Right lobe of liver (tissue), 6 donors: ENCODE data around the gene AEBP1. TPM values are rescaled to one million over a fixed set of nuclear protein-coding genes. Genes with fewer than 3 reads are reported as not detected.
A peak's percentile ranks its signal among the peaks of the same experiment; 100 is the strongest.

Experiments
- ATAC-seq, 4 donors: fragments of 200-7000 bp; cut with Tn5 transposase; one replicate each; pipeline ENCODE4 v1.9.1; 2020; ENCODE audit warnings: mild to moderate bottlenecking in 4 of 4, moderate library complexity in 4 of 4
- DNase-seq, 3 donors: peaks; one replicate each; pipeline ENCODE4 v3.0.0-alpha.2; 2020
- H3K27ac ChIP-seq, 3 donors: fragments of 200-600 bp; one replicate each; pipeline ENCODE4 v1.8.0; 2022
- H3K27me3 ChIP-seq, 2 donors: fragments of 200-600 bp; one replicate each; pipeline ENCODE4 v1.8.0; 2022
- H3K36me3 ChIP-seq, 4 donors: fragments of 200-600 bp; sonication (generic) in 1 of 4; one replicate each; pipeline versions ENCODE4 v1.5.1 to v1.8.0; 2017 to 2022; ENCODE audit warnings: control low read depth in 1 of 4
- H3K4me1 ChIP-seq, 4 donors: fragments of 200-600 bp; sonication (generic) in 1 of 4; one replicate each; pipeline versions ENCODE4 v1.5.1 to v1.8.0; 2017 to 2022; ENCODE audit warnings: control low read depth in 1 of 4
- H3K4me3 ChIP-seq, 3 donors: fragments of 200-600 bp; one replicate each; pipeline ENCODE4 v1.8.0; 2022
- H3K9me3 ChIP-seq, 4 donors: fragments of 200-600 bp; sonication (generic) in 1 of 4; one replicate each; pipeline versions ENCODE4 v1.5.1 to v1.8.0; 2017 to 2022; ENCODE audit warnings: control low read depth in 1 of 4
- CTCF ChIP-seq, 4 donors: fragments of 200-600 bp in 3 of 4; fragments of 450-650 bp in 1 of 4; IDR thresholded peaks; one replicate each; pipeline versions ENCODE4 v1.5.1 to v1.8.0; 2016 to 2022; ENCODE audit warnings: antibody characterized with exemption in 4 of 4, mild to moderate bottlenecking in 2 of 4
- POLR2A ChIP-seq: fragments of 450-650 bp; IDR thresholded peaks from one replicate; pipeline ENCODE4 v1.6.1; 2017; ENCODE audit warnings: antibody characterized with exemption, mild to moderate bottlenecking
- WGBS: methylation state at CpG from one replicate; pipeline ENCODE4 v1.1.6; 2018; ENCODE audit warnings: low coverage, low lambda C conversion rate; ENCODE audit not compliant: insufficient coverage; ENCODE audit errors: missing lambda C conversion rate; 5-methylcytosine and 5-hydroxymethylcytosine counted together
- intact Hi-C, 2 donors: fragments of 100-400 bp; cut with DNase I; formaldehyde crosslinking; loops; one replicate each; pipeline versions ENCODE4 v1.11.2 to v1.14.1; 2022
- total RNA-seq, 6 experiments: library from RNA; depleted of rRNA in 2 of 6; stranded (reverse); fragments of >200 nt in 2 of 6; fragmentation: NEBNext Ultra II Directional in 3 of 6; extraction: Animal tissue kit (Norgen Biotek cat#: 25700) in 3 of 6; gene quantifications; one replicate each; pipeline versions ENCODE4 v1.1.0 to v1.2.4, GENCODE V29; 2016 to 2023
- donor health status: DM: no; HTN: yes; CAD: no.
- donor health status: DM: no; HTN: no; CAD: no.
- donor health status: DM: no; HTN: no; CAD: no.
- donor health status: DM: no; HTN: yes; CAD: no.
- donor health status: DM: no; HTN: yes; CAD: no.

Gene AEBP1
- total RNA-seq, 6 experiments from 2014 or later, result 7.8 to 37.8 (median 14.3) TPM

DNA sequence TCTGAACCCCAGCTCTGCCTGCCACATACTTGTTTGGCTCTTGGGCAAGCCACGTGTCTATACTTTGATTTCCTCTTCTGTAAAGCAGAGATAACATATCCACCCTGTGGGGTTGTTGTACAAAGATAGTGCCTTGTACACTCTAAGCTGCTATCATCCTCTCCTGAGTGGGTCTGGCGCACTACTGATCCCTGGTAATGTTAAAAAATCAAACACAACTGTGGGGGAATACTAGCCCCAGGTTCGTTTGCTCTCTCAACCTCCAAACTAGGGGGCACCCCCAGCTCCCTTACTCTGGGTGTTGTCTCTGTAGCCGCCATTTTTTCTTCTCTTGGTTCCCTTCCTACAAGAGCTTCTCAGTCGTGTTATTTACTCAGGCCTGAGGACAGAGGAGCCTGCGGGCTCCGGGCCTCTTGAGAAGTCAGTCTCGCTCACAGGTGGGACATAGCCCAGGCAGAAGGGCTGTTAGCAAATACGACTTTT lies 22.8 kb upstream of the AEBP1 start:
- Histone ChIP-seq H3K4me3 (peak overlapping the region; percentile 72 to 85 (median 73)), H3K36me3 (peaks cover 0 to 21% (median 4%) of the 10 kb centered on the region in 4 donors), H3K27me3 (no peaks in the 10 kb centered on the region), H3K27ac (no peak overlapping the region), H3K4me1 (peaks cover 0 to 13% (median 2%) of the 10 kb centered on the region in 4 donors), H3K9me3 (no peaks in the 10 kb centered on the region)
- ATAC-seq (no peak), DNase-seq (no peak)
- 43% methylated on average over 8 of the region's 9 CpGs for WGBS
- TF ChIP-seq POLR2A (no peak), CTCF (IDR thresholded peaks at IDR 0.05) (no peak)
- intact Hi-C loops, result no loop called here

DNA sequence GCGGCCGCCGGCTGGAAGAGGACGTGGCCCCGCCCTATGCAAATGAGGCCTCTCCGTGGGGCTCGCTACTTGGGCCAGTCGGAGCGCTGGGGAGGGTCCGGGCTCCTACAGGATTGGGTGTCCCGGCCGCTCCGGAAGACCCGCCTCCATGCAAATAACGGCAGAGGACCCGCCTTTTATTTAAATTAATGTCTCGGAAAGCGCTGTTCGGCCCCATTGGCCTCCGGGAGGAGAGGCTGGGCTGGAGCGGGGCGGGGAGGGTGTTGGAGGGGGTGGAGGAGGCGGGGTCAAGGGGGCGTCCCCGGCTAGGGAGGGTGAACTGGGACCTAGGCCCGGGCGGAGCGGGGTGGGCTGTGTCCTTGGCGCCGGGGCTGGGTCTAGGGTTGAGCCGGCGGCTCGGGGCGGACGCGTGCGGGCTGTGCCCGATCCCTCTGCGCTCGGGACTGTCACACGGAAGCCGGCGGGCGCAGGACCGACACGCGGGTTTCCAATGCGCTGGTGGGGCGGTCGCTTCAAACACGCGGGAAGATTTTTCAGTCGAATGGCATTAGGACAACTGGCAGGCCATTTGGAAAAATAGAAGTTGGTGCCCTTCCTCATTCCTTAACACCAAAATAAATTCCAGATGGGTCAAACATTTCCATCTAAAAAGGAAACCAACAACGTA lies 21.5 kb upstream of the AEBP1 start:
- ATAC-seq (peak; percentile 94 to 97 (median 95)), DNase-seq (peak; percentile 99 to 100 (median 99))
- Histone ChIP-seq H3K9me3 (no peaks in the 10 kb centered on the region), H3K4me3 (peak overlapping the region; percentile 38 to 73 (median 72)), H3K36me3 (peaks cover 0 to 17% (median 4%) of the 10 kb centered on the region in 4 donors), H3K27ac (peak overlapping the region; percentile 52 to 73 (median 72)), H3K4me1 (peaks cover 0 to 5% (median 0%) of the 10 kb centered on the region in 4 donors), H3K27me3 (no peaks in the 10 kb centered on the region)
- intact Hi-C loops, result no loop called here
- peak; percentile 71 for TF ChIP-seq POLR2A
- no peak for TF ChIP-seq CTCF (IDR thresholded peaks at IDR 0.05)
- 1% methylated on average over 22 of the region's 54 CpGs for WGBS

DNA sequence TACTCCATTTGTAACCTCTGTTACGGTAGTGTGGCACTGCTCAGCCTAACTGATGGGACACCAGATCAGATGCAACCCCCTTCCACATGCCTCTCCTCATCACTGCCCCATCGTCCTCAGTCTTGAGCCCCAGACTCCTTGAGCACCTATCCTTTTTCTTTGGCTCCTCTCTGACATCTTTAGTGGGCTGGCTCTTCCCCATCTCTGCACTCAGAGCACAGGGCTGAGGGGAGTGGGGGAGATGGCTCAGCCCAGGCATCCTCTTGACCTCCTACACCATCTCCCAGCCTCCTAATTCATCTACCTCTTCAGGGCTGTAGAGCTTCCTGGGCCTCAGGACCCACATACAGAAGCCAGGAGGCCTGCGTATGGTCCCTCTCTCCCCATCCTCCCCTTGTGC lies 20.3 kb upstream of the AEBP1 start:
- intact Hi-C loops, result no loop called here
- no peaks in the 10 kb centered on the region for H3K27me3 ChIP-seq
- H3K36me3 ChIP-seq, result peaks cover 0 to 6% (median 1%) of the 10 kb centered on the region in 4 donors
- no peak overlapping the region for H3K27ac ChIP-seq
- no peaks in the 10 kb centered on the region for H3K9me3 ChIP-seq
- peaks cover 0 to 16% (median 0%) of the 10 kb centered on the region in 4 donors for H3K4me1 ChIP-seq
- H3K4me3 ChIP-seq, result no peak overlapping the region
- ATAC-seq, result no peak
- DNase-seq, result no peak
- 94% methylated on average over 2 of the region's 3 CpGs for WGBS
- TF ChIP-seq POLR2A (no peak), CTCF (IDR thresholded peaks at IDR 0.05) (no peak)

- Histone ChIP-seq H3K36me3 (peaks cover 0 to 5% (median 0%) of the 10 kb centered on the region in 4 donors), H3K4me1 (peaks cover 0 to 23% (median under 1%) of the 10 kb centered on the region in 4 donors), H3K9me3 (no peaks in the 10 kb centered on the region), H3K27me3 (no peaks in the 10 kb centered on the region), H3K27ac (no peak overlapping the region), H3K4me3 (no peak overlapping the region)
- ATAC-seq (no peak), DNase-seq (no peak)
- intact Hi-C loops, result no loop called here
- WGBS, result 83% methylated on average over 2 of the region's 4 CpGs
- TF ChIP-seq CTCF (IDR thresholded peaks at IDR 0.05) (no peak), POLR2A (no peak)
These were observed 19.4 kb upstream of the AEBP1 start for GRCh38 chr7:44084701-44085100.
